ENCODE data around the gene NME5. TPM values are rescaled to one million over a fixed set of nuclear protein-coding genes. Genes with fewer than 3 reads are reported as not detected.
A peak's percentile ranks its signal among the peaks of the same experiment; 100 is the strongest.

NME5 gene
- total and polyA plus RNA-seq, 9 of the 15 experiments (the other 6 are each of a cell fraction or from before 2014, with no cell fraction given), result not detected

GRCh38 chr5:138179277-138179857, 40.1 kb upstream of the NME5 start (continued):
- TF ChIP-seq SIN3A (IDR thresholded peaks at IDR 0.05; ENCODE audit: borderline replicate concordance in 2 of 2, control insufficient read depth in 1 of 2, low read depth in 2 of 2, low read length in 2 of 2) (0 out of 4 replicates have a peak, but pooled peaks of 1 of the 2 experiments have one; percentile 2), JUNB (CRISPR knock-in tag; conservative IDR thresholded peaks at IDR 0.05) (no peak), HMGXB4 (CRISPR knock-in tag; IDR thresholded peaks at IDR 0.05) (0 out of 2 replicates have a peak, but pooled peaks have one; percentile 6)

GRCh38 chr5:138178516-138179276, 39.5 kb upstream of the NME5 start, which contains the start of the genes BRD8 and KIF20A:
BRD8 (minus strand) TSS chr5:138178630; CDS start chr5:138178614, 16 bp downstream.
KIF20A (plus strand) TSS chr5:138179112; CDS start chr5:138179681, 569 bp downstream.
- H3K4me2 ChIP-seq (ENCODE audit: insufficient read depth, low read length), result peak within 1 kb of the TSS; percentile 95
- POLR2A ChIA-PET, result interaction anchor here (0.6 to 4.6 kb wide), 26 partner anchors 8 to 1561 kb away, joined by 3 to 34 read pairs (median 3); partner anchors contain the start of genes CDC23 and FAM53C
- peak within 1 kb of the TSS; percentile 90 to 97 for H3K9ac ChIP-seq (ENCODE audit: insufficient read depth in 1 of 2, low read depth in 2 of 2, low read length in 2 of 2)
- H3K4me1 ChIP-seq (replicated peaks in 1 of 2; ENCODE audit: control insufficient read depth in 2 of 2, insufficient read depth in 2 of 2, low read length in 2 of 2), result peaks cover 0 to 5% of the 10 kb centered on the region in 2 experiments; a peak in 1 of 5 replicates
- peaks cover 57% of the 10 kb centered on the region for H3K79me2 ChIP-seq (ENCODE audit: control insufficient read depth, insufficient read depth, low read length)
- CTCF ChIA-PET (ENCODE audit: low intra/inter-chr PET ratio), result interaction anchor here (0.5 to 2.2 kb wide), 3 partner anchors 104 to 314 kb away, joined by 3 to 10 read pairs (median 3); no protein-coding TSS in a partner anchor
- in situ Hi-C loops (cut with MboI) (loop anchor here (25.0 kb wide), 1 partner anchor 234 kb away; no protein-coding TSS in a partner anchor), intact Hi-C loops (cut with micrococcal nuclease) (no loop called here)
- peak; percentile 86 to 98 (median 91) for DNase-seq (ENCODE audit: extremely low read depth in 1 of 4, low spot score in 3 of 4)
- H3K9me1 ChIP-seq (ENCODE audit: control insufficient read depth, insufficient read depth, low read length), result no peaks in the 10 kb centered on the region
- peaks cover 60% of the 10 kb centered on the region for H3K36me3 ChIP-seq (ENCODE audit: control insufficient read depth, insufficient read depth, low read length)
- no peaks in the 10 kb centered on the region for H3K9me3 ChIP-seq (replicated peaks; ENCODE audit: control insufficient read depth, insufficient read depth, low read depth, low read length)
- peak within 1 kb of the TSS; percentile 99 for H2AFZ ChIP-seq (ENCODE audit: low read depth, low read length)
- BruUV-seq (replicated peaks), result no TSS peak
- no peaks in the 10 kb centered on the region for H4K20me1 ChIP-seq (replicated peaks; ENCODE audit: control insufficient read depth, insufficient read depth, low read length)
- peak within 1 kb of the TSS; percentile 63 for H3K4me3 ChIP-seq
- H3K27me3 ChIP-seq (ENCODE audit: control insufficient read depth in 2 of 2, insufficient read depth in 2 of 2, low read length in 2 of 2), result no peaks in the 10 kb centered on the region
- H3K27ac ChIP-seq (ENCODE audit: extremely low read depth, low read depth, low read length), result peak within 1 kb of the TSS; percentile 99
- ATAC-seq, result peak; percentile 90
- peak; percentile 98 for FAIRE-seq
- under 1% methylated on average over 41 of the region's 41 CpGs for WGBS (ENCODE audit: insufficient coverage, low coverage, missing lambda C conversion rate)
- TF ChIP-seq POLR2G (IDR thresholded peaks at IDR 0.05; ENCODE audit: low read depth, low read length) (peak; percentile 89), TRIM24 (IDR thresholded peaks at IDR 0.05) (0 out of 4 replicates have a peak, but pooled peaks of 1 of the 2 experiments have one; percentile 7), NFYB (IDR thresholded peaks at IDR 0.05; ENCODE audit: extremely low read depth, insufficient read length) (peak; percentile 92), NR2C1 (IDR thresholded peaks at IDR 0.05) (peak; percentile 99), NR2C1 (tag; IDR thresholded peaks at IDR 0.05) (peak; percentile 99), UBTF (IDR thresholded peaks at IDR 0.05; ENCODE audit: borderline replicate concordance in 1 of 2, low read depth in 2 of 2, low read length in 2 of 2) (peak in 1 of 2 experiments; percentile 61; a peak in 1 of 4 replicates), ZNF175 (CRISPR knock-in tag; IDR thresholded peaks at IDR 0.05; ENCODE audit: low read depth) (peak; percentile 72; the same call in 1 of the 2 replicates), NFE2 (IDR thresholded peaks at IDR 0.05; ENCODE audit: low read depth) (no peak), RAD51 (IDR thresholded peaks at IDR 0.05; ENCODE audit: borderline replicate concordance, low read depth) (no peak)
